OCI-LY3 (cell line): ENCODE measurements around the gene LRRC4C.

Experiments
- H2AFZ ChIP-seq: fragments of 200-600, 300-600 bp; shearing (Covaris generic); 2 replicates; pipeline ENCODE4 v1.6.0; 2014; ENCODE audit warnings: antibody characterized with exemption, low read depth, low read length
- H3K27ac ChIP-seq: fragments of 200-600, 300-600 bp; sonication (generic); 2 replicates; pipeline ENCODE4 v1.5.1; 2014; ENCODE audit warnings: mild to moderate bottlenecking, low read length, moderate library complexity, mixed read lengths
- H3K27me3 ChIP-seq: fragments of 200-600, 300-600 bp; sonication (generic); 2 replicates; pipeline ENCODE4 v1.6.1; 2014; ENCODE audit warnings: low read depth, low read length, mixed read lengths
- H3K36me3 ChIP-seq: fragments of 200-600, 300-600 bp; sonication (generic); replicated peaks from 2 replicates; pipeline ENCODE3; 2014; ENCODE audit warnings: low read depth, low read length, mixed read lengths
- H3K4me1 ChIP-seq: fragments of 300-600, 200-600 bp; sonication (generic); 2 replicates; pipeline ENCODE4 v1.6.1; 2014; ENCODE audit warnings: low read length, mixed read lengths
- H3K4me2 ChIP-seq: fragments of 200-600, 300-600 bp; sonication (generic); 2 replicates; pipeline ENCODE4 v1.6.1; 2014; ENCODE audit warnings: low read length, mixed read lengths
- H3K4me3 ChIP-seq: fragments of 300-600, 200-600 bp; sonication (generic); 2 replicates; pipeline ENCODE4 v1.5.1; 2014; ENCODE audit warnings: antibody characterized with exemption, mild to moderate bottlenecking, low read length, moderate library complexity
- H3K79me2 ChIP-seq: fragments of 300-600, 200-600 bp; shearing (Covaris generic); 2 replicates; pipeline ENCODE4 v1.6.1; 2014; ENCODE audit warnings: mild to moderate bottlenecking, low read length, mixed read lengths
- H3K9ac ChIP-seq: fragments of 300-600, 200-600 bp; shearing (Covaris generic); 2 replicates; pipeline ENCODE4 v1.6.0; 2014; ENCODE audit warnings: mild to moderate bottlenecking, low read length, moderate library complexity
- H3K9me3 ChIP-seq: fragments of 200-600, 300-600 bp; shearing (Covaris generic); 2 replicates; pipeline ENCODE4 v1.6.1; 2014; ENCODE audit warnings: low read length, mixed read lengths; ENCODE audit not compliant: insufficient read depth
- H4K20me1 ChIP-seq: fragments of 200-600, 300-600 bp; sonication (generic); 2 replicates; pipeline ENCODE4 v1.6.1; 2016; ENCODE audit warnings: low read length, mixed read lengths; ENCODE audit not compliant: insufficient read depth
- CTCF ChIP-seq: fragments of 200-600, 300-600 bp; sonication (generic); IDR thresholded peaks from 2 replicates; pipeline ENCODE4 v1.5.1; 2014; ENCODE audit warnings: antibody characterized with exemption, low read length, low read depth
- EZH2phosphoT487 ChIP-seq: fragments of 200-600 bp; shearing (Covaris generic); IDR thresholded peaks from 2 replicates; pipeline ENCODE4 v1.6.1; 2018; ENCODE audit warnings: antibody characterized with exemption, mixed run types, low read depth

The LRRC4C gene

GRCh38 chr11:40746282-40746681 is 713.2 kb downstream of the LRRC4C start:
- no peak overlapping the region for H3K27ac ChIP-seq
- no peaks in the 10 kb centered on the region for H3K79me2 ChIP-seq
- H3K27me3 ChIP-seq, result no peaks in the 10 kb centered on the region
- no peak overlapping the region for H3K9ac ChIP-seq
- no peak overlapping the region for H3K4me3 ChIP-seq
- no peak overlapping the region for H3K4me2 ChIP-seq
- no peak overlapping the region for H2AFZ ChIP-seq
- H3K9me3 ChIP-seq, result peaks cover 10% of the 10 kb centered on the region; the same call in 1 of the 2 replicates
- H3K36me3 ChIP-seq, result no peaks in the 10 kb centered on the region
- no peaks in the 10 kb centered on the region for H3K4me1 ChIP-seq
- no peak for TF ChIP-seq CTCF
- no peak for TF ChIP-seq EZH2phosphoT487
- no peaks in the 10 kb centered on the region for H4K20me1 ChIP-seq

GRCh38 chr11:40732132-40732531 is 727.3 kb downstream of the LRRC4C start:
- Histone ChIP-seq H3K36me3 (no peaks in the 10 kb centered on the region), H3K9me3 (no peaks in the 10 kb centered on the region), H3K27me3 (no peaks in the 10 kb centered on the region), H3K9ac (no peak overlapping the region), H4K20me1 (no peaks in the 10 kb centered on the region), H3K4me1 (no peaks in the 10 kb centered on the region), H3K27ac (no peak overlapping the region), H3K79me2 (no peaks in the 10 kb centered on the region), H2AFZ (peak overlapping the region; percentile 65; the same call in 1 of the 2 replicates), H3K4me2 (no peak overlapping the region), H3K4me3 (no peak overlapping the region)
- TF ChIP-seq CTCF (no peak), EZH2phosphoT487 (no peak)

GRCh38 chr11:40722179-40722795 is 737.2 kb downstream of the LRRC4C start:
- Histone ChIP-seq H3K4me2 (no peak overlapping the region), H3K36me3 (no peaks in the 10 kb centered on the region), H3K4me3 (no peak overlapping the region), H4K20me1 (no peaks in the 10 kb centered on the region), H3K9me3 (no peaks in the 10 kb centered on the region), H3K9ac (no peak overlapping the region), H2AFZ (no peak overlapping the region), H3K4me1 (no peaks in the 10 kb centered on the region), H3K27ac (no peak overlapping the region), H3K79me2 (no peaks in the 10 kb centered on the region), H3K27me3 (no peaks in the 10 kb centered on the region)
- TF ChIP-seq CTCF (peak; percentile 51), EZH2phosphoT487 (no peak)

- H4K20me1 ChIP-seq, result no peaks in the 10 kb centered on the region
- H2AFZ ChIP-seq, result peak overlapping the region; percentile 70; the same call in 1 of the 2 replicates
- no peaks in the 10 kb centered on the region for H3K79me2 ChIP-seq
- H3K4me1 ChIP-seq, result no peaks in the 10 kb centered on the region
- H3K27ac ChIP-seq, result no peak overlapping the region
- H3K4me2 ChIP-seq, result no peak overlapping the region
- no peak overlapping the region for H3K9ac ChIP-seq
- H3K27me3 ChIP-seq, result no peaks in the 10 kb centered on the region
- no peaks in the 10 kb centered on the region for H3K36me3 ChIP-seq
- no peak overlapping the region for H3K4me3 ChIP-seq
- no peaks in the 10 kb centered on the region for H3K9me3 ChIP-seq
- TF ChIP-seq EZH2phosphoT487 (no peak), CTCF (no peak)
Observed at GRCh38 chr11:40716344-40717130, 742.9 kb downstream of the LRRC4C start.
